ENCODE results near the gene SNRPB. TPM values are rescaled to one million over a fixed set of nuclear protein-coding genes. Genes with fewer than 3 reads are reported as not detected.
A peak's percentile ranks its signal among the peaks of the same experiment; 100 is the strongest.

Gene SNRPB
- total RNA-seq, 6 experiments from 2014 or later: 155 to 240 (median 208) TPM

DNA sequence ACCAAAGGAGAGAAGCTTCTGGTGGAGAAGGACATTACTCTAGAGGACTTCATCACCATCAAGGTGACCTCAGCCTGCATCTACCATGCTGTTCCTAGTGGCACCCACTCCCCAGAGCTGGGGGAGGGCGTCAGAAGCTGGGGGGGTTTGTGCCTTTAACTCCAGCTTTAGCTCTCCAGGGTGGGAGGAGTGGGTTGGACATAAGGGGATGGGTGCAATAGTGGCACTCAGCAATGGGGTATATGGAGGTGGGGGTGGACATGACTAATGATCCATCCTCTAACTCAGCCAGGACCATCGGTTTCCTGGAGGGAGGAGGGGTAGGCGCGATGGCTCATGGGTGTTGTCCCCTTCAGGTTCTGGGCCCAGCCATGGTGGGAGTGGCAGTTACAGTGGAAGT lies 40.1 kb downstream of the SNRPB start:
- no peak overlapping the region for H3K27ac Mint-ChIP-seq
- H3K4me1 Mint-ChIP-seq (ENCODE audit: low read depth): peaks cover 14% of the 10 kb centered on the region
- peaks cover 30% of the 10 kb centered on the region for H3K27me3 Mint-ChIP-seq (ENCODE audit: insufficient read depth)

GRCh38 chr20:2429051-2429450 lies 41.5 kb downstream of the SNRPB start:
- H3K9me3 Mint-ChIP-seq: no peaks in the 10 kb centered on the region
- no peak for DNase-seq
- no peaks in the 10 kb centered on the region for H3K36me3 Mint-ChIP-seq (ENCODE audit: low read depth)
- TF ChIP-seq CTCF (IDR thresholded peaks at IDR 0.05): no peak
- H3K27me3 Mint-ChIP-seq (ENCODE audit: insufficient read depth): peaks cover 18% of the 10 kb centered on the region
- H3K4me1 Mint-ChIP-seq (ENCODE audit: low read depth): peaks cover 14% of the 10 kb centered on the region
- H3K4me3 Mint-ChIP-seq: no peak overlapping the region
- H3K27ac Mint-ChIP-seq: no peak overlapping the region

More for the DNA sequence above, 40.1 kb downstream of the SNRPB start:
- Mint-ChIP-seq H3K9me3 (no peaks in the 10 kb centered on the region), H3K36me3 (ENCODE audit: low read depth) (no peaks in the 10 kb centered on the region), H3K4me3 (no peak overlapping the region)
- DNase-seq: no peak
- TF ChIP-seq CTCF (IDR thresholded peaks at IDR 0.05): no peak

GRCh38 chr20:2421247-2421646 lies 49.3 kb downstream of the SNRPB start:
- peak; percentile 68 for TF ChIP-seq CTCF (IDR thresholded peaks at IDR 0.05)
- H3K9me3 Mint-ChIP-seq: no peaks in the 10 kb centered on the region
- no peak for DNase-seq
- no peak overlapping the region for H3K4me3 Mint-ChIP-seq
- peaks cover 18% of the 10 kb centered on the region for H3K27me3 Mint-ChIP-seq (ENCODE audit: insufficient read depth)
- H3K4me1 Mint-ChIP-seq (ENCODE audit: low read depth): no peaks in the 10 kb centered on the region
- H3K36me3 Mint-ChIP-seq (ENCODE audit: low read depth): no peaks in the 10 kb centered on the region
- H3K27ac Mint-ChIP-seq: no peak overlapping the region

GRCh38 chr20:2420510-2420909 lies 50.1 kb downstream of the SNRPB start:
- DNase-seq: no peak
- no peak for TF ChIP-seq CTCF (IDR thresholded peaks at IDR 0.05)
- H3K9me3 Mint-ChIP-seq: no peaks in the 10 kb centered on the region
- no peaks in the 10 kb centered on the region for H3K36me3 Mint-ChIP-seq (ENCODE audit: low read depth)
- no peak overlapping the region for H3K27ac Mint-ChIP-seq
- H3K27me3 Mint-ChIP-seq (ENCODE audit: insufficient read depth): peaks cover 21% of the 10 kb centered on the region
- no peak overlapping the region for H3K4me3 Mint-ChIP-seq
- H3K4me1 Mint-ChIP-seq (ENCODE audit: low read depth): no peaks in the 10 kb centered on the region

GRCh38 chr20:2418388-2418787 lies 52.2 kb downstream of the SNRPB start:
- H3K4me1 Mint-ChIP-seq (ENCODE audit: low read depth): no peaks in the 10 kb centered on the region
- peaks cover 28% of the 10 kb centered on the region for H3K27me3 Mint-ChIP-seq (ENCODE audit: insufficient read depth)

More at GRCh38 chr20:2418388-2418787, 52.2 kb downstream of the SNRPB start:
- Mint-ChIP-seq H3K27ac (no peak overlapping the region), H3K9me3 (no peaks in the 10 kb centered on the region), H3K4me3 (no peak overlapping the region), H3K36me3 (ENCODE audit: low read depth) (no peaks in the 10 kb centered on the region)
- no peak for DNase-seq
- TF ChIP-seq CTCF (IDR thresholded peaks at IDR 0.05): no peak
